GM23248 (cell line): ENCODE data around the gene NR3C2.

Source experiments
- EZH2 ChIP-seq: fragments of 200-600 bp; sonication (generic); IDR thresholded peaks from 2 replicates; pipeline ENCODE4 v1.6.1; 2018; ENCODE audit warnings: antibody characterized with exemption, mild to moderate bottlenecking; ENCODE audit not compliant: insufficient read depth, poor library complexity, severe bottlenecking
- EZH2phosphoT487 ChIP-seq: fragments of 200-600 bp; sonication (generic); IDR thresholded peaks from 2 replicates; pipeline ENCODE4 v1.6.1; 2018; ENCODE audit warnings: antibody characterized with exemption, moderate library complexity, mild to moderate bottlenecking, low read depth; ENCODE audit not compliant: insufficient read depth

GRCh38 chr4:148293571-148293970, 148.6 kb downstream of the NR3C2 start:
- TF ChIP-seq EZH2phosphoT487 (no peak), EZH2 (no peak)
